Sigmoid colon (tissue), 7 donors: ENCODE data around the gene THAP5. TPM values are rescaled to one million over a fixed set of nuclear protein-coding genes. Genes with fewer than 3 reads are reported as not detected.

Experiments used
- DNase-seq: peaks from one replicate; pipeline ENCODE4 v3.0.0-alpha.2; 2019
- H3K27ac ChIP-seq, 4 donors: fragments of 200-600 bp; sonication (generic); one replicate each; pipeline ENCODE4 v1.5.1; 2016 to 2019; ENCODE audit warnings: mild to moderate bottlenecking in 1 of 4
- H3K27me3 ChIP-seq, 3 donors: fragments of 200-600 bp; sonication (generic); one replicate each; pipeline ENCODE4 v1.5.1; 2019; ENCODE audit warnings: mild to moderate bottlenecking in 1 of 3
- H3K36me3 ChIP-seq, 4 donors: fragments of 200-600 bp; sonication (generic); one replicate each; pipeline ENCODE4 v1.5.1; 2016 to 2019
- H3K4me1 ChIP-seq, 4 donors: fragments of 200-600 bp; sonication (generic); one replicate each; pipeline ENCODE4 v1.5.1; 2017 to 2019
- H3K4me3 ChIP-seq, 4 donors: fragments of 200-600 bp; sonication (generic); one replicate each; pipeline ENCODE4 v1.5.1; 2017 to 2019; ENCODE audit warnings: mild to moderate bottlenecking in 2 of 4, moderate library complexity in 1 of 4
- H3K9me3 ChIP-seq, 4 donors: fragments of 200-600 bp in 3 of 4; sonication (generic) in 3 of 4; one replicate each; pipeline versions ENCODE4 v1.5.1 to v1.6.1; 2013 to 2019
- CTCF ChIP-seq, 4 experiments: fragments of 450-650 bp in 3 of 4; fragments of 200-600 bp in 1 of 4; IDR thresholded peaks; one replicate each; pipeline ENCODE4 v1.5.1; 2016 to 2019; ENCODE audit warnings: antibody characterized with exemption in 4 of 4, mild to moderate bottlenecking in 3 of 4, moderate library complexity in 2 of 4
- EP300 ChIP-seq, 4 donors: sonication (generic); formaldehyde crosslinking; IDR thresholded peaks; one replicate each; pipeline ENCODE4 v1.6.1; 2017; ENCODE audit warnings: antibody characterized with exemption in 4 of 4
- POLR2A ChIP-seq, 2 donors: fragments of 450-650 bp; IDR thresholded peaks; one replicate each; pipeline ENCODE4 v1.6.1; 2016; ENCODE audit warnings: antibody characterized with exemption in 2 of 2, mild to moderate bottlenecking in 2 of 2, moderate library complexity in 2 of 2
- POLR2AphosphoS5 ChIP-seq, 4 donors: sonication (generic); formaldehyde crosslinking; IDR thresholded peaks; one replicate each; pipeline ENCODE4 v1.6.1; 2017; ENCODE audit warnings: antibody characterized with exemption in 4 of 4
- WGBS, 2 donors: extraction: QIAGEN DNeasy Blood & Tissue Kit; methylation state at CpG; one replicate each; pipeline ENCODE4 v1.1.7; 2013; 5-methylcytosine and 5-hydroxymethylcytosine counted together
- intact Hi-C: fragments of 100-400 bp; cut with DNase I; formaldehyde crosslinking; loops from one replicate; pipeline ENCODE4 v1.15.1; 2023
- polyA plus RNA-seq, 3 donors: library from polyadenylated mRNA; stranded (reverse); fragments of 200-250 nt; gene quantifications; one replicate each; pipeline ENCODE4 v1.2.3, GENCODE V29; 2013
- total RNA-seq, 4 donors: library from RNA; depleted of rRNA; stranded (reverse); fragments of >200 nt; gene quantifications; one replicate each; pipeline ENCODE4 v1.1.0, GENCODE V29; 2016
- donor health status: healthy with polysubstance abuse.
- donor health status: Bipolar disorder and iron deficiency.
- donor health status: healthy.

THAP5 gene
- total and polyA plus RNA-seq, 7 donors = 9.6 to 37.1 (median 28.5) TPM

GRCh38 chr7:108604307-108605077 lies 35.0 kb upstream of the THAP5 start:
- Histone ChIP-seq H3K27ac (no peak overlapping the region), H3K36me3 (no peaks in the 10 kb centered on the region), H3K9me3 (no peaks in the 10 kb centered on the region), H3K27me3 (no peaks in the 10 kb centered on the region), H3K4me1 (no peaks in the 10 kb centered on the region), H3K4me3 (no peak overlapping the region)
- WGBS, 2 donors = 76 to 78% methylated on average over 11 of the region's 11 CpGs
- intact Hi-C loops = no loop called here
- TF ChIP-seq EP300 (IDR thresholded peaks at IDR 0.05) (no peak), POLR2A (IDR thresholded peaks at IDR 0.05) (no peak), POLR2AphosphoS5 (IDR thresholded peaks at IDR 0.05) (no peak), CTCF (IDR thresholded peaks at IDR 0.05) (no peak)
- no peak for DNase-seq

- WGBS, 2 donors = 34 to 63% methylated on average over 8 of the region's 8 CpGs
- Histone ChIP-seq H3K27me3 (no peaks in the 10 kb centered on the region), H3K36me3 (no peaks in the 10 kb centered on the region), H3K4me3 (no peak overlapping the region), H3K4me1 (no peaks in the 10 kb centered on the region), H3K27ac (no peak overlapping the region), H3K9me3 (no peaks in the 10 kb centered on the region)
- intact Hi-C loops = no loop called here
- DNase-seq = no peak
- TF ChIP-seq EP300 (IDR thresholded peaks at IDR 0.05) (no peak), POLR2AphosphoS5 (IDR thresholded peaks at IDR 0.05) (no peak), CTCF (IDR thresholded peaks at IDR 0.05) (no peak), POLR2A (IDR thresholded peaks at IDR 0.05) (no peak)
These were observed 34.3 kb upstream of the THAP5 start for GRCh38 chr7:108603656-108604306.

- no peaks in the 10 kb centered on the region for H3K9me3 ChIP-seq
- no peak for TF ChIP-seq POLR2AphosphoS5 (IDR thresholded peaks at IDR 0.05)
- no peak for TF ChIP-seq POLR2A (IDR thresholded peaks at IDR 0.05)
- no peak for TF ChIP-seq EP300 (IDR thresholded peaks at IDR 0.05)
- TF ChIP-seq CTCF (IDR thresholded peaks at IDR 0.05) = no peak
- WGBS, 2 donors = 24 to 75% methylated on average over 1 of the region's 1 CpG
- DNase-seq = no peak
- no peaks in the 10 kb centered on the region for H3K4me1 ChIP-seq
- H3K36me3 ChIP-seq = no peaks in the 10 kb centered on the region
- no peaks in the 10 kb centered on the region for H3K27me3 ChIP-seq
- intact Hi-C loops = no loop called here
- H3K27ac ChIP-seq = no peak overlapping the region
- no peak overlapping the region for H3K4me3 ChIP-seq
These were observed 30.9 kb upstream of the THAP5 start for GRCh38 chr7:108600399-108600798.

- DNase-seq = no peak
- no peaks in the 10 kb centered on the region for H3K27me3 ChIP-seq
- no peak overlapping the region for H3K27ac ChIP-seq
- intact Hi-C loops = no loop called here
- no peaks in the 10 kb centered on the region for H3K4me1 ChIP-seq
- whole genome bisulfite sequencing, 2 donors = 86 to 87% methylated on average over 6 of the region's 6 CpGs
- TF ChIP-seq CTCF (IDR thresholded peaks at IDR 0.05) = no peak
- TF ChIP-seq EP300 (IDR thresholded peaks at IDR 0.05) = no peak
- TF ChIP-seq POLR2A (IDR thresholded peaks at IDR 0.05) = no peak
- no peak for TF ChIP-seq POLR2AphosphoS5 (IDR thresholded peaks at IDR 0.05)
- H3K36me3 ChIP-seq = no peaks in the 10 kb centered on the region
- H3K9me3 ChIP-seq = no peaks in the 10 kb centered on the region
- H3K4me3 ChIP-seq = no peak overlapping the region
These were observed 29.5 kb upstream of the THAP5 start for GRCh38 chr7:108598914-108599580.
